ENCODE data around the gene NR1D1.

The NR1D1 gene

DNA sequence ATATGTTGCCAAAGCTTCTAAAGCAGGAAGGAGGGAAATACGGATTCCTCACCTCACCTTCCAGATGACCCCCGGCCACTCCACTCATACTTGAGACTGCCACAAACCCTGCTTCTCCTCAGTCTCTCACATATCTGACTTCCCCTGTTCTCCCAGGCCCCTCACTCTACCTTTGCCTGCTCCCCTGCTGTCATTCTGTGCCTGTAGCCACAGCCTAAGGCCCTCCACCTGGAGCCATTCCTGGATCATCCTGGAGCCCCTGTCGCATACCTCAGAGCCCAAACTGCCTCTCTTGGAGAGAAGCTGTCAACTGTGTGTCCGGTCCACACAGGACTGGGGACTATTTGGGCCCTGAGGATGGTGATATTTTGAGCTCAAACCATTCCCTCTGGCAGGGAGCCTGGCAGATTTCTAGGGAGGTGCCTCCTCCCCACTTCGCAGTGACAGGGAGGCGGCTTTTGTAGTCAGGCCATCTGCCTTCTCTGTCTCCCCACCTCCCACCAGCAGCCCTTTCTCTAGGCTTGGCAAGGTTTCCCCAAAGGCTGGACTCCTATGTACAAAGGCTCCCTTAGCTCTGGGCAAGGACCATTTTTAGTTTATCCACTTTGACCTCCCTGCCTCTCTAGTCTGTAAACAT is 43.9 kb downstream of the NR1D1 start:
- TF ChIP-seq, protein P1, sequence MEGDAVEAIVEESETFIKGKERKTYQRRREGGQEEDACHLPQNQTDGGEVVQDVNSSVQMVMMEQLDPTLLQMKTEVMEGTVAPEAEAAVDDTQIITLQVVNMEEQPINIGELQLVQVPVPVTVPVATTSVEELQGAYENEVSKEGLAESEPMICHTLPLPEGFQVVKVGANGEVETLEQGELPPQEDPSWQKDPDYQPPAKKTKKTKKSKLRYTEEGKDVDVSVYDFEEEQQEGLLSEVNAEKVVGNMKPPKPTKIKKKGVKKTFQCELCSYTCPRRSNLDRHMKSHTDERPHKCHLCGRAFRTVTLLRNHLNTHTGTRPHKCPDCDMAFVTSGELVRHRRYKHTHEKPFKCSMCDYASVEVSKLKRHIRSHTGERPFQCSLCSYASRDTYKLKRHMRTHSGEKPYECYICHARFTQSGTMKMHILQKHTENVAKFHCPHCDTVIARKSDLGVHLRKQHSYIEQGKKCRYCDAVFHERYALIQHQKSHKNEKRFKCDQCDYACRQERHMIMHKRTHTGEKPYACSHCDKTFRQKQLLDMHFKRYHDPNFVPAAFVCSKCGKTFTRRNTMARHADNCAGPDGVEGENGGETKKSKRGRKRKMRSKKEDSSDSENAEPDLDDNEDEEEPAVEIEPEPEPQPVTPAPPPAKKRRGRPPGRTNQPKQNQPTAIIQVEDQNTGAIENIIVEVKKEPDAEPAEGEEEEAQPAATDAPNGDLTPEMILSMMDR (IDR thresholded peaks at IDR 0.05): no peak
